HG03097 (cell line): ENCODE measurements around the gene GUCA2B.

Experiments
- ATAC-seq: cut with Tn5 transposase; IDR thresholded peaks from one replicate; pipeline ENCODE4 v1.9.1; 2021; ENCODE audit not compliant: unreplicated experiment, low FRiP score

Gene GUCA2B

GRCh38 chr1:42183957-42184268 lies 30.7 kb downstream of the GUCA2B start:
- ATAC-seq = no peak

GRCh38 chr1:42184616-42185015 lies 31.4 kb downstream of the GUCA2B start:
- no peak for ATAC-seq

GRCh38 chr1:42186152-42186551 lies 32.9 kb downstream of the GUCA2B start:
- ATAC-seq = no peak

- ATAC-seq = no peak
Measured at GRCh38 chr1:42189931-42190853, 37.0 kb downstream of the GUCA2B start.

GRCh38 chr1:42191319-42191718 lies 38.1 kb downstream of the GUCA2B start:
- ATAC-seq = no peak

- no peak for ATAC-seq
Measured at GRCh38 chr1:42192106-42192505, 38.9 kb downstream of the GUCA2B start.

- ATAC-seq = no peak
Measured at GRCh38 chr1:42195841-42196240, 42.6 kb downstream of the GUCA2B start.

- ATAC-seq = no peak
Measured at GRCh38 chr1:42198251-42198650, 45.0 kb downstream of the GUCA2B start.

- no peak for ATAC-seq
Measured at GRCh38 chr1:42201986-42202385, 48.8 kb downstream of the GUCA2B start.
